GM18507 (cell line): ENCODE data around the gene GAL.

Experiments
- DNase-seq: peaks from one replicate; pipeline ENCODE4 v3.0.0; 2011; ENCODE audit warnings: low read depth; ENCODE audit not compliant: insufficient read length; ENCODE audit errors: extremely low spot score
- FAIRE-seq: peaks from 2 replicates; lab custom pipeline; 2011; peaks lifted over from hg19 to GRCh38; lab: Jason Lieb, UNC

The GAL gene

DNA sequence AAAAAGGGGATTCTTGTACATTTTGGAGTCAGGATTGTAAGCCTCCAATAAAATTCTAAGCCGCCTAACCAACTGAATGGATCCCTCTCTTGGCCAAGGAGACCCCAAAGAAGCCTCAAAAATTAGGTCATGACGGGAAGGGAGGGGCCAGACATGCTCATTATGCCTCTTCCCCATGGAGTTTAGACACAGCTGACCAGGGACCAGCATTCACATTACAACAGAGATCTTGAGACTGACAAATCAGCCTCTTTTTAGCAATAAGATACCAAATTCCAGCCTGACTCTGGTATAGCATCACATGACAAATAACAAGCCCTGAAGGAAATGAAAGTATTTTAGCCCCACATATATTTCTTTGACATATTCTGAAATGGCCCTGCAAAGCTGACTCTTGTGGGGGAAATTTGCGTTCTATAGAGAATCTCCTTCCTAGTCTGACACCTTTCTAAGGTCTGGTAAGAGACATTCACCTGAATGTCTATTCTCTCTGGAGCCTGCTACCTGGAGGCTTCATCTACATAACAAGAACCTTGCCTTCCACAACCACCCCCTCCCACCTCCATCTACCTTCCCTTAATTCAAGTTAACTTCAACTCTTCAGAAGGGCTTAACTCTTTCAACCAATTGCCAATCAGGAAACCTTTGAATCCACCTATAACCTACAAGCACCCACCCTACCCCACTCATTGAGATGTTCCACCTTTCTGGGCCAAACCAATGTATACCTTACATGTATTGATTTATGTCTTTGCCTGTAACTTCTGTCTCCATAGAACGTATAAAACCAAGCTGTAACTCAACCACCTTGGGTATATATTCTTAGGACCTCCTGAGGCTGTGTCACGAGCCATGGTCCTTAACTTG is 10.3 kb downstream of the GAL start:
- DNase-seq (no peak), FAIRE-seq (no peak)

- no peak for FAIRE-seq
These were observed 11.2 kb downstream of the GAL start for GRCh38 chr11:68695531-68695930.

GRCh38 chr11:68698993-68699392 is 14.6 kb downstream of the GAL start:
- DNase-seq: no peak

More at GRCh38 chr11:68695531-68695930, 11.2 kb downstream of the GAL start:
- DNase-seq: no peak

DNA sequence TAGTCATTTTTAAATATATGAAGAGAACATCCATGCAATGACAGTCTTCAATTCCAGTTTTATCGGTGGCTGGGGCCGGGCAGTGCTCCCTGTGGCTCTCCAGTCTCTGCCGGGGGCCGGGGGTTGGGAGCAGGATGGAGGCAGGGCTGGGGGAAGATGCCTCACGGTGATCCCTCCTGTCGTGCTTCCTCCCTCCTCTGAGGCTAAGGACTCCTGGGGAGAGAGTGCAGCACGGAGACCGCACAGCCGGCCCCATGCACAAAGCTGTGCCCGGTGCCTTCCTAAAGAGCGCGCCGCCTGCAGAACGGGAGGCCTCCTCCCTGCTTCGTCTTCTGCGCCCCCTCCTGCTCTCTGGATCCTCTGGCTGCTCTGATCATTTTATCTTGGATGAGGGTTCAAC is 20.5 kb downstream of the GAL start:
- FAIRE-seq (no peak), DNase-seq (no peak)

More at GRCh38 chr11:68698993-68699392, 14.6 kb downstream of the GAL start:
- FAIRE-seq: no peak

GRCh38 chr11:68707527-68707926 is 23.2 kb downstream of the GAL start:
- FAIRE-seq (no peak), DNase-seq (no peak)

GRCh38 chr11:68709062-68709461 is 24.7 kb downstream of the GAL start:
- FAIRE-seq (no peak), DNase-seq (no peak)

GRCh38 chr11:68710409-68710808 is 26.1 kb downstream of the GAL start:
- FAIRE-seq: no peak

GRCh38 chr11:68711114-68711513 is 26.8 kb downstream of the GAL start:
- no peak for FAIRE-seq
- DNase-seq: no peak

More at GRCh38 chr11:68710409-68710808, 26.1 kb downstream of the GAL start:
- DNase-seq: no peak

DNA sequence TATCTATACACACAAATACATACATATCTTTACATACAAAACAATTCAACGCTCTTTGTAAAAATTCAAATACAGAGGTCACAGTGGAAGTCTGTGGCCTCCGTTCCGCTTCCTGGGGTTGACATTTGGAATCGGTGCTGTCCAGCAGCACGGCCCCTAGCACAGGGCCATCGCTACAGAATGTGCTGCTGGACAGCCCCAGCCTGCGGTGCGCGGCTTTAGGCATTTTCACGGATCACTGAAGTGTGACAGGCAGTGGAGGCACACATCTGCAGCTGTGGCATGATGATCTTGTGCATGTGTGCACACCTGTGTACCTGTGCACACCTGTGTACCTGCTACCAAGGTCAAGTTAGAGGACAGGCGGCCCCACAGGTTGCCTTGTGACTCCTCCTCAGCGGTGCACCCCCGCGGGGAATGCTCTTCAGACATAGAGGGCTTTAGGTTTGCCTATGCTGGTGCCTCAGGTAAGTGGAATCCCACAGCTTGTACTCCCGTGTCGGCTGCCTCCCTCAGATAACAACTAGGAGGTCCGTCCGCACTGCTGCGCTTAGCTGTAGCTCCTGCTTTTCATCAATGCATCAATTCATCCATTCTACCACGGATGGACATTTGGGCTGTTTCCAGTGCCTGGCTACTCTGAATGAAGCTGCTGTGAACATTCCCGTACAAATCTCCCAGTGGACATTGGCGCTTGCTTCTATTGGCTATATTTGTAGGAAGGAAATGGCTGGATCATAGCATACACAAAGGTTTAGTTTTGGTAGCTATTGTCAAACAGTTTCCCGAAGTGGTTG is 29.9 kb downstream of the GAL start:
- DNase-seq: no peak
- no peak for FAIRE-seq

- no peak for FAIRE-seq
- DNase-seq: no peak
These were observed 31.2 kb downstream of the GAL start for GRCh38 chr11:68715456-68716122.

DNA sequence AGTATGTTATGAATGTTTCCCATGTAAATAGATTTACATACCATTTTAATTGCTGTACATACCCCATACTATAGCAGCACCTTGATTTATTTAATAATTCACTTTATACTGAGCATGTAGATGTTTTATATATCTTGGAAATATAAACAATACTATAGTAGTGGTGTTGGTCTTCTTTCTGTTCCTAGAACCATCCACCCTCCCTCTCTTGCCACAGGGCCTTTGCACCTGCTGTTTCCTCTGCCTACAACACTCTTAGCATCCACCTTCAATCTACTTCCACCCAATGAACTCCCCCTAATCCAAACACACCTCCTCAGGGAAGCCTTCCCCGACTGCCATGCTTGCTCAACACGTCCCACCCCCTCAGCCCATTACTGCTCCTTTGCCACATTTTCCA is 36.7 kb downstream of the GAL start:
- FAIRE-seq: no peak
- no peak for DNase-seq

DNA sequence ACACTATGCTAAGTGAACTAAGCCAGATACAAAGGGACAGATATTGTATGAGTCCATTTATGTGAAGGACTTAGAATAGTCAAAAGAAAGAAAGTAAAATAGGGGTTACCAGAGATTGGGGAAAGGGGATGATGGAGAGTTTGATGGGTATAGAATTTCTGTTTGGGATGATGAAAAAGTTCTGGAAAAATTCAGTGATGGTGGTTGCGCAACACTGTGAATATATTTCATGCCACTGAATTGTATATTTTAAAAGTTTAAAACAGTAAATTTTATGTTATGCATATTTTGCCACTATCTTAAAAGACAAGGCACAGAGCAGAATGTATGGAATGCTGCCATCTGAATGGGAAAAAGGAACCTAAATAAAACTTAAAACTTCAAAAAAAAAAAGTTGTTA is 37.8 kb downstream of the GAL start:
- no peak for DNase-seq
- FAIRE-seq: no peak

- FAIRE-seq (no peak), DNase-seq (no peak)
These were observed 39.9 kb downstream of the GAL start for GRCh38 chr11:68724293-68724692.

- DNase-seq: no peak
- FAIRE-seq: no peak
These were observed 43.4 kb downstream of the GAL start for GRCh38 chr11:68727783-68728182.

- FAIRE-seq: no peak
- DNase-seq: no peak
These were observed 49.8 kb downstream of the GAL start for GRCh38 chr11:68734111-68734510.

GRCh38 chr11:68735125-68735524 is 50.8 kb downstream of the GAL start:
- no peak for DNase-seq
- no peak for FAIRE-seq

- FAIRE-seq (no peak), DNase-seq (no peak)
These were observed 51.3 kb downstream of the GAL start for GRCh38 chr11:68735646-68736045.
